Measurements from ENCODE around the gene CAMK1D. TPM values are rescaled to one million over a fixed set of nuclear protein-coding genes. Genes with fewer than 3 reads are reported as not detected.

The CAMK1D gene
- total RNA-seq, 3 donors from 2014 or later = 20.6 to 48.5 (median 32.8) TPM

DNA sequence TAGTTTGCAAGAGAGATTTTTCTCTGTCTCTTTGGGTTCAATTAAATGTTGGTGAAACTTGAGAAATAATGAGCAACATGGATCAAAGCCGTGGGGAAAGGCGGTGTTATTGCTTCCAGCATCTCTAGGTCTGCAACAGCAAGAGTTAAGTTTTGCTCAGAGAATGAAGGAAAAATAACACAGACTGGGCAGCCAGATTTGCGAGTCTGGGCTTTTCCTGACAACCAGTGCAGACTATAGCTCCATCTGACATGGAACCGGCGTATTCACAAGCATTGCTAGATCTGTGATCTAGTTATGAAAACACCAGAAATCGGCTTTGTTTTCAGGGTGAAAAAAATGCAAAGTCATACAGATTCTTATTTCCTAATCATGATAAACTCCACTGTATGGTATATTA lies 110.4 kb downstream of the CAMK1D start:
- Histone ChIP-seq H3K4me1 (ENCODE audit: low read depth) (peaks cover 17% of the 10 kb centered on the region), H3K4me3 (no peak overlapping the region), H3K9me3 (no peaks in the 10 kb centered on the region), H3K36me3 (ENCODE audit: low read depth) (no peaks in the 10 kb centered on the region)
- ATAC-seq = no peak
- DNase-seq = no peak
- intact Hi-C loops (cut with DNase I, micrococcal nuclease) = no loop called here
- TF ChIP-seq, protein P1, sequence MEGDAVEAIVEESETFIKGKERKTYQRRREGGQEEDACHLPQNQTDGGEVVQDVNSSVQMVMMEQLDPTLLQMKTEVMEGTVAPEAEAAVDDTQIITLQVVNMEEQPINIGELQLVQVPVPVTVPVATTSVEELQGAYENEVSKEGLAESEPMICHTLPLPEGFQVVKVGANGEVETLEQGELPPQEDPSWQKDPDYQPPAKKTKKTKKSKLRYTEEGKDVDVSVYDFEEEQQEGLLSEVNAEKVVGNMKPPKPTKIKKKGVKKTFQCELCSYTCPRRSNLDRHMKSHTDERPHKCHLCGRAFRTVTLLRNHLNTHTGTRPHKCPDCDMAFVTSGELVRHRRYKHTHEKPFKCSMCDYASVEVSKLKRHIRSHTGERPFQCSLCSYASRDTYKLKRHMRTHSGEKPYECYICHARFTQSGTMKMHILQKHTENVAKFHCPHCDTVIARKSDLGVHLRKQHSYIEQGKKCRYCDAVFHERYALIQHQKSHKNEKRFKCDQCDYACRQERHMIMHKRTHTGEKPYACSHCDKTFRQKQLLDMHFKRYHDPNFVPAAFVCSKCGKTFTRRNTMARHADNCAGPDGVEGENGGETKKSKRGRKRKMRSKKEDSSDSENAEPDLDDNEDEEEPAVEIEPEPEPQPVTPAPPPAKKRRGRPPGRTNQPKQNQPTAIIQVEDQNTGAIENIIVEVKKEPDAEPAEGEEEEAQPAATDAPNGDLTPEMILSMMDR (IDR thresholded peaks at IDR 0.05) = no peak

DNA sequence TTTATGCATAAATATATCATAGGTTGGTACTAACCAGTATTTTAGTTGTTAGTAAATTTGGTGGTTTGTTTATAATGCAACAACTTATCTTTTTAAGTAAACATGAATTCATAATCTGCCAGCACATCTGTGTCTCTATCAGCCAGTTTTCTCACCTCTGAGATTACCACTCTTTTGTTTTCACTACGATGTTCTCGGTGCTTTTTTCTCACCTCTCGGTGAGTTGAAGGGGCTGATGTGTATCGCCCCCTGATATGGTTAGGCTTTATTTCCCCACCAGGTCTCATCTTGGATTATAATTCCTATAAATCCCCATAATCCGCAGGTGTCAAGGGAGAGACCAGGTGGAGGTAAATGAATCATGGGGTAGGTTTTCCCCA lies 114.1 kb downstream of the CAMK1D start:
- TF ChIP-seq, protein P1 (IDR thresholded peaks at IDR 0.05) = no peak
- ATAC-seq (no peak), DNase-seq (no peak)
- no peaks in the 10 kb centered on the region for H3K36me3 ChIP-seq (ENCODE audit: low read depth)
- intact Hi-C loops (cut with DNase I, micrococcal nuclease) = no loop called here
- H3K4me3 ChIP-seq = no peak overlapping the region
- no peaks in the 10 kb centered on the region for H3K9me3 ChIP-seq
- no peaks in the 10 kb centered on the region for H3K4me1 ChIP-seq (ENCODE audit: low read depth)

DNA sequence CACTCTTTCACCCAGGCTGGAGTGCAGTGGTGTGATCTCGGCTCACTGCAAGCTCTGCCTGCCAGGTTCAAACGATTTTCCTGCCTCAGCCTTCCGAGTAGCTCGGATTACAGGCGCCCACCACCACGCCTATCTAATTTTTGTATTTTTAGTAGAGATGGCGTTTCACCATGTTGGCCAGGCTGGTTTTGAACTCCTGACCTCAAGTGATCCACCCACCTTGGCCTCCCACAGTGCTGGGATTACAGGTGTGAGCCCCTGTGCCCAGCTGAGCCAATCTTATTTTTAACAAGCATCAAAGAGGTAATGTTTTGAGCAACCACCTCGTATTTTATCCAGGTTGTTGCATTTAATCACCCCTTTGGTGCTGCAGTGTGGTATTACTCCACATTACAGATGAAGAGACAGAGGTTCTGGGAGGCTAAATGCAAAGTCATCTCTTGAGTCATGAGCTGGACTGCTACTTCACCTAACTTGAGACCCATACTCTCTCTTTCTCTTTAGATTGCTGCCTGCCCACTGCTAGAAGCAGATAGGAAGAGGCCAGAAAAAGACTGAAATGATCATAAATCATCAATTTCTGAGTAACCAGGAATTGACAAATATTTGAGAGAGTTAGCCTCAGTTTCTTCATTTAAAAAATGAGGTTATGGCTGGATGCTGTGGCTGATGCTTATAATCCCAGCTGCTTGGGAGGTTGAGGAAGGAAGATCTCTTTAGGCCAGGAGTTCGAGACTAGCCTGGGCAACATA lies 116.2 kb downstream of the CAMK1D start:
- TF ChIP-seq, protein P1 (IDR thresholded peaks at IDR 0.05) = no peak

DNA sequence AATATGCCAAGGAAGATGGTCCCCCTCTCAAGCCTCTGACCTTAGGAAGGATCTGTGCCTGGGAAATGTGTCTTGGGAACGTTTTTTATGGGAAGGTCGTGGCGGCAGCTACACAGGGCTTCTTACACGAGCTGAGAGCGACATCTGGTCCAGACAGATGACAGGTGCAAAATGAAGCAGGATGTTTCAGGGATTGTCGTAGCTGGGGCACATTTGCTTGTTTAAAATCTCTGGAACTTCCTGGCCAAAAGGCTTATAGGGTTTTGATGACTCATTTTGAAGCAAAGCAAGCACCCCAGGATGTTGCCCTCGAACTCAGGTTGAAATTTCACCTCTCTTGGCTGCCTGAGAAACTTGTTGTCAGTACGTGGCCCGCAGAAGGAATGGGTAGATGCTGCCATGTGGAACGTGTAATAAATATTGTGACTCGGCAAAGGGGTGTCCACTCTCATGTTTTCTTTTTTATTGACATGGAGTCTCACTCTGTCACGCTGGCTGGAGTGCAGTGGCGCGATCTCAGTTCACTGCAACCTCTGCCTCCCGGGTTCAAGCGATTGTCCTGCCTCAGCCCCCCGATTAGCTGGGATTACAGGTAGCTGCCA lies 117.5 kb downstream of the CAMK1D start:
- Histone ChIP-seq H3K4me3 (no peak overlapping the region), H3K36me3 (ENCODE audit: low read depth) (no peaks in the 10 kb centered on the region), H3K9me3 (no peaks in the 10 kb centered on the region), H3K4me1 (ENCODE audit: low read depth) (peaks cover 2% of the 10 kb centered on the region)
- ATAC-seq (peak; percentile 61), DNase-seq (peak in 1 of 3 donors; percentile 42)
- intact Hi-C loops (cut with DNase I, micrococcal nuclease) = no loop called here
- TF ChIP-seq, protein P1 (IDR thresholded peaks at IDR 0.05) = no peak

More for the DNA sequence above, 116.2 kb downstream of the CAMK1D start:
- H3K4me3 ChIP-seq = no peak overlapping the region
- ATAC-seq = no peak
- no peaks in the 10 kb centered on the region for H3K4me1 ChIP-seq (ENCODE audit: low read depth)
- intact Hi-C loops (cut with DNase I, micrococcal nuclease) = no loop called here
- no peaks in the 10 kb centered on the region for H3K9me3 ChIP-seq
- no peak for DNase-seq
- H3K36me3 ChIP-seq (ENCODE audit: low read depth) = no peaks in the 10 kb centered on the region

DNA sequence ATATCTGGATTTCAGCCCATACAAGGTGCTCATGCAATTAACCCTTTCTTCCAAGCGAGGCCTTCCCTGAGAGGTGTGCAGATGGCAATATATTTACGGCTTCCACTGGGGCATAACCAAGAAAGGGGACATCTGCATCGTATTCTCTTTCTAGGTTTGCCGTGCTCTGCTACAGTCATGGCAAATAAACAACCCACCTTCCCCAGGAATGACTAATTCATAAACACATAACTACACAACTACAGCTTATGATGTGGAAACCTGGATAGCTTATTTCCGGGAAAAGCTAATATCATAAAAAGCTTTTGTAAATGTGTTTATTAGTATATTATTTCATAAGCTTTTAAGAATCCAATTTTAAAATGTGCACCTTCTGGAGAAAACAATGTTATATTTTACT lies 120.0 kb downstream of the CAMK1D start:
- peaks cover 17% of the 10 kb centered on the region for H3K4me1 ChIP-seq (ENCODE audit: low read depth)
- TF ChIP-seq, protein P1 (IDR thresholded peaks at IDR 0.05) = no peak
- no peaks in the 10 kb centered on the region for H3K36me3 ChIP-seq (ENCODE audit: low read depth)
- H3K9me3 ChIP-seq = no peaks in the 10 kb centered on the region
- no peak for DNase-seq
- no peak for ATAC-seq
- intact Hi-C loops (cut with DNase I, micrococcal nuclease) = no loop called here
- H3K4me3 ChIP-seq = no peak overlapping the region

All from mucosa of descending colon (tissue), 3 donors.